SK-N-MC (cell line): ENCODE results near the gene OLFML2A.

Experiments used
- DNase-seq: peaks from one replicate; pipeline ENCODE4 v3.0.0-alpha.2; 2011; ENCODE audit warnings: low read depth, low spot score
- H3K27ac ChIP-seq: fragments of 200-600 bp; sonication (generic); 2 replicates; pipeline ENCODE4 v1.5.1; 2016; ENCODE audit warnings: mixed run types
- H3K36me3 ChIP-seq: fragments of 200-600 bp; sonication (generic); 2 replicates; pipeline ENCODE4 v1.6.1; 2017; ENCODE audit warnings: antibody characterized with exemption, low read length, mixed read lengths; ENCODE audit not compliant: insufficient read depth
- H3K4me3 ChIP-seq: fragments of 200-600 bp; sonication (generic); 2 replicates; pipeline ENCODE4 v1.5.1; 2016
- H3K9ac ChIP-seq: fragments of 200-600 bp; sonication (generic); 2 replicates; pipeline ENCODE4 v1.8.0; 2017; ENCODE audit warnings: mixed run types, mixed read lengths; ENCODE audit not compliant: insufficient read length
- H3K9me3 ChIP-seq: fragments of 200-600 bp; sonication (generic); 2 replicates; pipeline ENCODE4 v1.6.1; 2017; ENCODE audit warnings: low read depth, mild to moderate bottlenecking, antibody characterized with exemption, low read length, moderate library complexity, mixed read lengths
- EZH2 ChIP-seq: fragments of 200-600 bp; sonication (generic); IDR thresholded peaks from one replicate; pipeline ENCODE4 v1.6.1; 2017; ENCODE audit warnings: antibody characterized with exemption
- FOXP2 ChIP-seq: optimal IDR thresholded peaks from 2 replicates; pipeline ENCODE3; 2011; ENCODE audit warnings: mild to moderate bottlenecking, moderate library complexity; ENCODE audit not compliant: insufficient read depth; ENCODE audit errors: extremely low read length, control extremely low read depth
- POLR2AphosphoS5 ChIP-seq: IDR thresholded peaks from 2 replicates; pipeline ENCODE4 v1.6.1; 2012; ENCODE audit warnings: mild to moderate bottlenecking, low read depth, low read length, borderline replicate concordance

The OLFML2A gene

DNA sequence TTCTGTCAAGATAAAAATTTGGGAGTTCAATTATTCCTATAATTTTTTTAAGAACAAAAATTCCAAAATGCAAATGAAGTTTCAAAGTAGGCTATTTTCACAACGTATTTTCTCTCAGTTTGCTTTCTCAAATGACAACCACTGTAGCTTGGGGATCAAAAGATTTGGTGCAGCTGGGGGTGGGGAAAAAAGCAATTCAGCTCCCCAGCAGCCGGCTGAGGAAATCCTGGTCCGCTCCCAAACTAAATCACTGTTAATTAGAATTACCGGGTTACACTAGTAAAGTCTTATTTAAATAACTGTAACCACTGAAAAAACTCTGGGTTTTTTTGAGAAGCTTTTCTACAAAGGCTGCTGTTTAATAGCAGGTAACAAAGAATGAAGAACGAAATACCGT lies 11.5 kb upstream of the OLFML2A start:
- Histone ChIP-seq H3K4me3 (peak overlapping the region; percentile 32; the same call in 1 of the 2 replicates), H3K9ac (peak overlapping the region; percentile 12), H3K36me3 (no peaks in the 10 kb centered on the region), H3K27ac (peak overlapping the region; percentile 16; the same call in 1 of the 2 replicates), H3K9me3 (no peaks in the 10 kb centered on the region)
- no peak for TF ChIP-seq EZH2
- TF ChIP-seq FOXP2 = no peak
- no peak for TF ChIP-seq POLR2AphosphoS5
- no peak for DNase-seq

- Histone ChIP-seq H3K4me3 (no peak overlapping the region), H3K9ac (no peak overlapping the region), H3K27ac (no peak overlapping the region), H3K36me3 (no peaks in the 10 kb centered on the region), H3K9me3 (no peaks in the 10 kb centered on the region)
- no peak for TF ChIP-seq FOXP2
- no peak for TF ChIP-seq EZH2
- TF ChIP-seq POLR2AphosphoS5 = no peak
- no peak for DNase-seq
These were observed 10.6 kb upstream of the OLFML2A start for GRCh38 chr9:124766326-124766725.

DNA sequence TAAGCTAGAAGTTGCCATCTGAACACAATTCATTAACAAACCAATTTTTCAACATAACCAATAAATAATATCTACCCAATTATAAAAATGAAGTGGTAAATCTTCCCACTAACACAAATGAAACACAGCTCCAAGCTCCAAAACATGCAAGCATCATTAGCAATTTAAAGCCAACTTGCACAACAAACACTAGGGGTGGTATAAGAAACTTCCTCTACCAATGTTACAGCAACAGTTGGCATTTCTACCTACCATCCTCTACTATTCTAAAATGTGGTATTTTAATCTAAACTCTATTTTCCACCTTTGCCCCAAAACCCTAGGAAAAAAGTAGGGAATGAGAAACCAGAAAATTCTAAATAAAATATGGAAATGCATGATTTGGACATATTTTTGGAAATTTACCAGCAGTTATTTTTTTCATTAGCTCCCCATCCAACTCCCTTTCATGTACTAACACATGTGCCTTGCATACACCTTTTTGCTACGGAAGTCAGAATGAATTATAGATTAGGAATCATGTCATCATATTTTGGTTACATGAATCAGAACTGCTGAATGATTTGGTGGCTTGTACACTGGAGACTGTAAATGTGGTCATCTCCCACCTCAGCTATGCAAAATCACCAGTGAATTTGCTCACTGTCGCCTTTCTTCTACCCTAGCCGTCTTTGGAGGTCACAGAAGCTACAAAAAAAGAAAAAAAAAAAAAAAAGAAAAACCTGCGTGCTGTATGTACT lies 9.9 kb upstream of the OLFML2A start:
- H3K9ac ChIP-seq = no peak overlapping the region
- H3K36me3 ChIP-seq = no peaks in the 10 kb centered on the region
- no peaks in the 10 kb centered on the region for H3K9me3 ChIP-seq
- TF ChIP-seq FOXP2 (no peak), EZH2 (no peak), POLR2AphosphoS5 (no peak)
- no peak overlapping the region for H3K4me3 ChIP-seq
- no peak for DNase-seq
- H3K27ac ChIP-seq = no peak overlapping the region

GRCh38 chr9:124767821-124768220 lies 9.1 kb upstream of the OLFML2A start:
- Histone ChIP-seq H3K36me3 (no peaks in the 10 kb centered on the region), H3K4me3 (peak overlapping the region; percentile 87; the same call in 1 of the 2 replicates), H3K9me3 (no peaks in the 10 kb centered on the region), H3K27ac (no peak overlapping the region), H3K9ac (no peak overlapping the region)
- DNase-seq = no peak
- TF ChIP-seq FOXP2 = no peak
- TF ChIP-seq EZH2 = no peak
- no peak for TF ChIP-seq POLR2AphosphoS5

DNA sequence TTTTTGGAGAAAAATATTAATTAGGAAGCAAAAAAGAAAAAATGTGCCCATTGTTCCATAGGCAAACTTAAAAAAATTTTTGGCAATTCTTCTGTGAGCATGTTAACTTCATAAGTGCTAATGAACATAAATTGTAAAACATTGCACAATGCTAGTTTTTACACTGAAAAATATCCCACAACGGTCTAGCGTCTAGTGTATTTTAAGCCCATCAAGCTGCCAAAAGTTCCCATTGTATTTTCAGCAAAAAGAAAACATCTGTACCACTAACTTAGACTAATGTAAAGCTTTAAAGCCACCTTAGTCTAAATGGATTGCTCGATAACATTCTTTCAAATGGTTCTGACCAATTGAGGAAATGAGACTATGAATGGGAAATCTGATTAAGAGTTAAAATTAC lies 8.6 kb upstream of the OLFML2A start:
- no peak for TF ChIP-seq FOXP2
- TF ChIP-seq POLR2AphosphoS5 = no peak
- TF ChIP-seq EZH2 = no peak
- H3K27ac ChIP-seq = no peak overlapping the region
- H3K4me3 ChIP-seq = peak overlapping the region; percentile 87
- H3K9ac ChIP-seq = no peak overlapping the region
- no peaks in the 10 kb centered on the region for H3K9me3 ChIP-seq
- no peaks in the 10 kb centered on the region for H3K36me3 ChIP-seq
- DNase-seq = no peak

- Histone ChIP-seq H3K9ac (peak overlapping the region; percentile 9), H3K4me3 (peak overlapping the region; percentile 87), H3K36me3 (no peaks in the 10 kb centered on the region), H3K9me3 (no peaks in the 10 kb centered on the region), H3K27ac (no peak overlapping the region)
- DNase-seq = no peak
- TF ChIP-seq POLR2AphosphoS5 (no peak), FOXP2 (no peak), EZH2 (no peak)
These were observed 8.0 kb upstream of the OLFML2A start for GRCh38 chr9:124768750-124769548.

GRCh38 chr9:124769549-124770358 lies 7.2 kb upstream of the OLFML2A start:
- H3K9ac ChIP-seq = peak overlapping the region; percentile 60
- peak overlapping the region; percentile 87 for H3K4me3 ChIP-seq
- no peaks in the 10 kb centered on the region for H3K9me3 ChIP-seq
- no peaks in the 10 kb centered on the region for H3K36me3 ChIP-seq
- DNase-seq = no peak
- TF ChIP-seq POLR2AphosphoS5 (no peak), EZH2 (no peak), FOXP2 (no peak)
- H3K27ac ChIP-seq = no peak overlapping the region

- Histone ChIP-seq H3K4me3 (peak overlapping the region; percentile 87), H3K9me3 (no peaks in the 10 kb centered on the region), H3K9ac (peak overlapping the region; percentile 80), H3K27ac (no peak overlapping the region), H3K36me3 (no peaks in the 10 kb centered on the region)
- TF ChIP-seq FOXP2 (no peak), EZH2 (no peak), POLR2AphosphoS5 (no peak)
- no peak for DNase-seq
These were observed 6.4 kb upstream of the OLFML2A start for GRCh38 chr9:124770359-124771020.
